ENCODE measurements around the gene TOM1L2. TPM values are rescaled to one million over a fixed set of nuclear protein-coding genes. Genes with fewer than 3 reads are reported as not detected.
A peak's percentile ranks its signal among the peaks of the same experiment; 100 is the strongest.

Gene TOM1L2
- total and polyA plus RNA-seq, 2 experiments from 2014 or later: 46.4 to 145 TPM

GRCh38 chr17:17911001-17911613, 61.1 kb downstream of the TOM1L2 start:
- TF ChIP-seq CTCF (IDR thresholded peaks at IDR 0.05; ENCODE audit: low read depth, low read length): no peak
- Histone ChIP-seq H3K27ac (peak overlapping the region; percentile 7), H3K4me3 (no peak overlapping the region), H3K27me3 (peaks cover 26% of the 10 kb centered on the region), H3K4me1 (ENCODE audit: low read depth) (peaks cover 13% of the 10 kb centered on the region), H3K36me3 (no peaks in the 10 kb centered on the region), H3K9me3 (ENCODE audit: low read depth) (no peaks in the 10 kb centered on the region)
- peak in 1 of 2 donors; percentile 44 for DNase-seq (ENCODE audit: low read depth in 1 of 2, low spot score in 1 of 2)

GRCh38 chr17:17910060-17910459, 62.1 kb downstream of the TOM1L2 start:
- Histone ChIP-seq H3K27me3 (peaks cover 34% of the 10 kb centered on the region), H3K4me1 (ENCODE audit: low read depth) (peaks cover 13% of the 10 kb centered on the region), H3K36me3 (no peaks in the 10 kb centered on the region), H3K9me3 (ENCODE audit: low read depth) (no peaks in the 10 kb centered on the region), H3K4me3 (no peak overlapping the region), H3K27ac (no peak overlapping the region)
- no peak for DNase-seq (ENCODE audit: low read depth in 1 of 2, low spot score in 1 of 2)
- TF ChIP-seq CTCF (IDR thresholded peaks at IDR 0.05; ENCODE audit: low read depth, low read length): no peak

- no peak for TF ChIP-seq CTCF (IDR thresholded peaks at IDR 0.05; ENCODE audit: low read depth, low read length)
- no peak overlapping the region for H3K4me3 ChIP-seq
- H3K4me1 ChIP-seq (ENCODE audit: low read depth): peaks cover 13% of the 10 kb centered on the region
- no peaks in the 10 kb centered on the region for H3K9me3 ChIP-seq (ENCODE audit: low read depth)
- H3K27me3 ChIP-seq: peaks cover 38% of the 10 kb centered on the region
- no peaks in the 10 kb centered on the region for H3K36me3 ChIP-seq
- no peak overlapping the region for H3K27ac ChIP-seq
- no peak for DNase-seq (ENCODE audit: low read depth in 1 of 2, low spot score in 1 of 2)
Observed at GRCh38 chr17:17909078-17909477, 63.1 kb downstream of the TOM1L2 start.

GRCh38 chr17:17907469-17907868, 64.7 kb downstream of the TOM1L2 start:
- H3K4me1 ChIP-seq (ENCODE audit: low read depth): peaks cover 16% of the 10 kb centered on the region
- no peaks in the 10 kb centered on the region for H3K36me3 ChIP-seq
- DNase-seq (ENCODE audit: low read depth in 1 of 2, low spot score in 1 of 2): no peak
- no peak overlapping the region for H3K27ac ChIP-seq
- H3K27me3 ChIP-seq: peaks cover 39% of the 10 kb centered on the region
- H3K4me3 ChIP-seq: no peak overlapping the region
- no peak for TF ChIP-seq CTCF (IDR thresholded peaks at IDR 0.05; ENCODE audit: low read depth, low read length)
- no peaks in the 10 kb centered on the region for H3K9me3 ChIP-seq (ENCODE audit: low read depth)

DNA sequence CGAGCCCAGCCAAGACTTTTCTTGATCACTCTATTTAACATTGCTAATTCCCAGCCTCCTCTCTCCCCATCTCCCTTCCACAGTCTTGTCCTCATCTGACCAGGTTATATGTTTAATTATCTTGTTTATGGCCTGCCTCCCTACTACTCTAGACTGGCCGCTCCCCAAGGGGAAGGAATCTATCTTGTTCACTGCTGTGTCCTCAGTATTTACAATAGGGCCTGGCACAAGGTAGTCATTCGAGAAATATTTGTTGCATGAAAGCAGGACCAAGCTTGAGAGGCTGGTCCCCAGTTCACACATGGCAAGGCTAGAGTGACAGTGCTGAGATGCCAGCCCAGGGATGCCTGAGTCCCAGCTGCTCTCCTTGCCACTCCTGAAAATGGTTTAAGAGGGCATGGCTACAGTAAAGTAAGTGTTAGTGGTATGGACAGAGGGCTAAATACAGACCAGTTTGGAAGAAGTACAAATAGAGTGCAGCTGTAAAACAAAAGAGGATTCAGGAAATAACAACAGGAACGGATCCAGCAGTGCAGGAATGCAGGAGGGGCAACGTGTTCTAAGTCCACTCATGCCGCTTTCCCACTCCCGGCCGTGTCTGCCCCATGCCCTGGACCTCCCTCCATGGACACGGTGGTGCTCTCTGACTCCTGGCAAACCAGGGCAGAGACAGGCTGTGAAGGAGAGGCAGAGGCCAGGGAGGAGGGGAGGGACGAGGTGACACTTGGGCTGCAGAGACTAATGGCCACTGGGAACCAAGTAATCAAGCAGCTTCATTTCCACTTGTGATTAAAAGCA, 65.6 kb downstream of the TOM1L2 start:
- no peaks in the 10 kb centered on the region for H3K36me3 ChIP-seq
- DNase-seq (ENCODE audit: low read depth in 1 of 2, low spot score in 1 of 2): no peak
- H3K9me3 ChIP-seq (ENCODE audit: low read depth): no peaks in the 10 kb centered on the region
- no peak overlapping the region for H3K4me3 ChIP-seq
- H3K27ac ChIP-seq: no peak overlapping the region
- TF ChIP-seq CTCF (IDR thresholded peaks at IDR 0.05; ENCODE audit: low read depth, low read length): no peak
- peaks cover 39% of the 10 kb centered on the region for H3K27me3 ChIP-seq
- peaks cover 18% of the 10 kb centered on the region for H3K4me1 ChIP-seq (ENCODE audit: low read depth)

Data from cardiac muscle cell (in vitro differentiated cells and primary cell).